Stimulated activated CD4-positive, alpha-beta T cell treated with anti-CD3 and anti-CD28 coated beads, TNF-alpha, amount 100 ng/mL, for 1 hour (primary cell): ENCODE measurements around the gene VAC14.
"Not testable (repeated sequence)": the region's sequence is repeated elsewhere in the genome, so short reads cannot be mapped to it uniquely, and the experiment has no call there.

Experiments
- DNase-seq, 3 donors: peaks; one replicate each; pipeline ENCODE4 v3.0.0-alpha.2; 2020; ENCODE audit warnings: low read depth in 3 of 3, low spot score in 1 of 3

The VAC14 gene

DNA sequence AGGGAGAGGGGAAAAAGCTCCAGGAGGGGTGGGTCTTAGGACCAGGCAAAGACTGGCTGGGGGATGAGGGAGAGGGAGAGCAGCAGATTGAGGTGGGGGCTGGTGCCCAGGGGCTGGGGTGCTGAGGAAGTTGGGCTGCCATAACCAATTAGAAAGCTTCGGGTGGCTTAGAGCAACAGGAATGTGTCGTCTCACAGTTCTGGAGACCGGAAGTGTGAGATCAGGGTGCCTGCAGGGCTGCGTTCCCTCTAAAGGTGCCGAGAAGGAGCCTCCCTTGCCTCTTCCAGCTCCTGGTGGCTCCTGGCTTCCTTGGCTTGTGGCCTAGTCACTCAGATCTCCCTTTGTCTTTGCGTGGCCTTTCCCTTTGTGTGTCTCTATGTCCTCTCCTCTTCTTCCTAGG lies 152.4 kb downstream of the VAC14 start:
- no peak for DNase-seq

DNA sequence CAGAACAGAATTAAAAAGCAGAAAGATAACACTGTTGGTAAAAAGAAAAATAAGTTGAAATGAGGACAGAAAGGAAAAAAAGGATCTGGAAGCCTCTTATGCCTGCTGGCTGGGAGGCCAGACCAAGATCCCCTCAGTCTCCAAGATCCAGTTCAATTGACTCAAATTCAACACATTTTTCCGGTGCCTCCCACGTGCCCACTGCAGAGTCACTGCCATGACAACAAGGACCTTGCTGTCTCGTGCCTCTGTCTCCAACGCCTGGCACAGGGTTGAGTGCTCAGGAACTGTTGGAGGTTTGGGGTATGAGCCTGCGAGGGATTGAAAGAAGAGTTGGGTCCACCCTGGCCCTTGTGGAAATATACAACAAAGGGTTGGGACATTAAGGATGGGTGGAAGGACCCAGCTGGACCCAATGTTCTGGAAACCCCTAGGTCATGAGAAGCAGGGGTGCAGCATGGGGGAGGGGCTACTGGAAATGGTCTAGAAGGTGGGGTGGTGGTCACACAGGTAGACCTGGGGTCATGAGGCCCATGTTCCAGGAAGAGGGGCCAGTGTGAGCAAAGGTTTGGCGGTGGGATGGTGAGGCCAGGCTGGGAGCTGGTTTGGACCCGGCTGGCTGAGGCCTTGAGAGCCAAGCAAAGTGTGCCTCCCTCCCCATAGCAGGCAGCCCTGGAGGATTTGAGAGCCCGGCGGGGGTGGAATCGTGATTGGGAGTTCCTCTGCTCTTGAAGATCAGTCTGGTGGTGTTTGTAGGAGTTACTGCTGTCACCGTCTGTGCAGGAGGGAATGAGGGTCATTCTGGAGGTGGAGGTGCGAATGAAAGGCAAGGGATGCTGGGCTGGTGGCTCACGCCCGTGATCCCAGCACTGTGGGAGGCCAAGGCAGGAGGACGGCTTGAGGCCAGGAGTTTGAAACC lies 153.3 kb downstream of the VAC14 start:
- DNase-seq = no peak

DNA sequence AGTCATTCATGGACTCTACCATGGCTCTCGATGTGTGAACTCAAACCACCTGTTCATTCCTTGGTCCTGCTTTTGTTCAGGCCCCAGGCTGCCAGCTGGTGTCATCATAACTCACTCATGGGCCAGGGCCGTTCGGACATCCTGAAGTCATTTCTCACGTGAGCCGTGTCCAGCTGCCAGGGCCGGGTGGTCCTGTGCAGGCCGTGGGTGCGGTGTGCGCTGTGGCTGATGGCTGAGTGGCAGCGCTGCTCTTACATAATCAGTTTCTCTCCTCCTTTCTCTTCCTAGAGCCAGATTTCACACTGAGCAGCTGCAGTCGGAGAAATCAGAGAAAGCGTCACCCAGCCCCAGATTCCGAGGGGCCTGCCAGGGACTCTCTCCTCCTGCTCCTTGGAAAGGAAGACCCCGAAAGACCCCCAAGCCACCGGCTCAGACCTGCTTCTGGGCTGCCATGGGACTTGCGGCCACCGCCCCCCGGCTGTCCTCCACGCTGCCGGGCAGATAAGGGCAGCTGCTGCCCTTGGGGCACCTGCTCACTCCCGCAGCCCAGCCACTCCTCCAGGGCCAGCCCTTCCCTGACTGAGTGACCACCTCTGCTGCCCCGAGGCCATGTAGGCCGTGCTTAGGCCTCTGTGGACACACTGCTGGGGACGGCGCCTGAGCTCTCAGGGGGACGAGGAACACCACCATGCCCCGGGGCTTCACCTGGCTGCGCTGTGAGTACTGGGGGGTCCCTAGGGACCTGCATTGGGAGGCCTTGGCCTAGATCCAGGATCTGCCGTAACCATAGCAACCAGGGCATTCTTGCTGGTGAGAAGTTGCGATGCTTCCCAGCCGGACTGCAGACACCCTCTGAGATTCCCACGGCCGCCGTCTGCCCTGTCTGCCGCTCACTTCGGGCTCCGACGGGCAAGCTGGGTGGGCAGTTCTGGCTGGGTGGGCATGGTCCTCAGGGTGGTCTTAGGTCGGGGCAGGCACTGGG lies 154.4 kb downstream of the VAC14 start, which contains the start of gene IL34:
Gene IL34 (plus strand): TSS at position 300 of the 982 bp plus-strand sequence. CDS start 389 bp downstream, at position 689.
- no peak for DNase-seq

DNA sequence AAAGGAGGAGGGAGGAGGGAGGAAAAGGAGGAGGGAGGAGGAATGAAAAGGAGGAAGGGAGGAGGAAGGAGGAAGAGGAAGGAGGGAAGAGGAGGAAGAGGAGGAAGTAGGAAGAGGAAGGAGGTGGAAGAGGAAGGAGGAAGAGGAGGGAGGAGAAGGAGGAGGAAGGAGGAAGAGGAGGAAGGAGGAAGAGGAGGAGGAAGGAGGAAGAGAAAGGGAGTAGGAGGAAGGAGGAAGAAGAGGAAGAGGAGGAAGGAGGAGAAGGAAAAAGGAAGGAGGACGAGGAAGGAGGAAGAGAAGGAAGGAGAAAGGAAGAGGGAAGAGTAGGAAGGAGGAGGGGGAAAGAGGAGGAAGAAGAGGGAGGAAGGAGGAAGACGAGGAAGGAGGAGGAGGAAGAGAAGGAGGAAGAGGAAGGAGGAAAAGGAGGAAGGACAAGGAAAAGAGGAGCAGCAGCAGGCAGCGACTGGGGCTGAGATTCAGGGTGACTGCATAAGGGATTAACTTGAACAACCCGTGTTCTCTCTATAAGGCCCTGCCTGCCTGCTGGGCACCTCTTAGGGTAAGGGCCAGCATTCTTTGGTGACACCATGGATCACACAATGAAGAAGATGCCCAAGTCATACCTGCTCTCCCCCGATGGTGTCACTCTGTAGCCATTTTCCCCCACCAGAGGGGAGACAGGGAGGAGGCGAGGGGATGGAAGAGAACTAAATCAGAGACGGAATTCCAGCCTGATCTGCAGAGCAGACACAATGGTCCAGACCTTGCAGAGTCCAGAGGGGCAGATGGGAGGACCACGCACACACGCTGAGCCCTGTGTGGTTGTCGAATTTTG lies 156.0 kb downstream of the VAC14 start:
- no peak for DNase-seq

DNA sequence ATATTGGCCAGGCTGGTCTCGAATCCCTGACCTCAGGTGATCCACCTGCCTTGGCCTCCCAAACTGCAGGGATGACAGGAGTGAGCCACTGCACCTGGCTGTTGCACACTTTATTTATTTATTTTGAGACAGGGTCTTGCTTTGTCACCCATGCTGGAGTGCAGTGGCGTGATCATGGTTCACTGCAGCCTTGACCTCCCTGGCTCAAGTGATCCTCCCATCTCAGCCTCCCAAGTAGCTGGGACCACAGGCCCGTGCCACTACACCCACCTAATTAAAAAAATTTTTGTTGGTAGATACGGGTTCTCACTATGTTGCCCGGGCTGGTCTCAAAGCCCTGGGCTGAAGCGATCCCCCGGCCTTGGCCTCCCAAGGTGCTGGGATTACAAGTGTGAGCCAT lies 157.7 kb downstream of the VAC14 start:
- DNase-seq = not testable (repeated sequence)

DNA sequence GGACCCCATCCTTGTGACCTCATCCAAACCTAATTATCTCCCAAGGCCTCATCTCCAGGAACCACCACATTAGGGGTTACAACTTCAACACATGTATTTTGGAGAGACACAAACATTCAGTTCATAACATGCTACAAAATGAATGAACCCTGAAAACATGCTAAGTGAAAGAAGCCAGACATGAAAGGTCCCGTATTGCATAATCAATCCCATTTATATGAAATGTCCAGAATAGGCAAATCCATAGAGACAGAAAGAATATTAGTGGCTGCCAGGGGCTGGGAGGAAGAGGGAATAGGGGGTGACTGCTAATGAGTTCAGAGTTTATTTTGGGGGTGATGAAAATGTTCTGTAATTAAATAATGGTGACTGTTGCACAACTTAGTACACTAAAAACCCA lies 158.3 kb downstream of the VAC14 start:
- no peak for DNase-seq

DNA sequence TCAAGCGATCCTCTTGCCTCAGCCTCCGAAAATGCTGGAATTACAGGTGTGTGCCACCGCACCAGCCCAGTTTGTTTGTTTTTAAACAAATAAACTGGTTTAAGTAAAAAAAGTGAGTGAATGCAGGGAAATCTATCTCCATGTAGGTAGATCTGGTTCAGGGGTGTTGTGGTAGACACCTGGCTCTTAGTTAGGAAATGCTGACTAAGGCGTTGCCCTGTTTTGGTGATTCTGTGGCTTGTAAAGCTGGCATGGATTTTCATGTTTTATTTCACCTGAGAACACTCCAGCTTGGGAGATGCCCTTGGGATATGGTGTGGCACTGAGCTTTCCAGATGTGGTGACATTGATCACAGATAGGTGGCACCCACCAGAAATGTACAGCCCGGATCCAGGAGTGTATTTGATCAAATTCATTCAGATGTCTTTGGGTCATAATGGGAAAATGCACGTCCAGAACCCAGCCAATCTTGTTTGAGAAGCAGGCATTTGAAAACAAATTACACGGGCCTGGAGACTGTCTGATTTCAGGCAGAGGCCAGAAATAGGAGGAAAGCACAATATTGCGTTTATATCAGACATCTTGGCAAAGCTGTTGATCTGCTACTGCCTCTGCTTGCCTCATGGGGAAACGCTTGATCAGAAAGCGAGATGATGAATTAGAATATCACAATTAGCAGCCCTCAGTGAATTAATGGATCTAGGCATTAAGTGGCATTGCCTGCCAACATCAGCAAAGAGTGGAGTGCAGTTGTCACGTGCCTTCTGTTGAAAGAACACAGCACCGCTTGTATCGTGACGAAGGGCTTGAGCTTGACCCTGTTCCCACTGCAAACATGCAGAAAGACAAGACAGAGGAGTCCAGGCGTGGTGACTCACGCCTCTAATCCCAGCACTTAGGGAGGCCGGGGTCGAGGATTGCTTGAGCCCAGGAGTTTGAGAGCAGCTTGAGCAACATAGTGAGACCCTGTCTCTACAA lies 161.9 kb downstream of the VAC14 start:
- no peak for DNase-seq
